HG02981 (cell line): Measurements from ENCODE around the gene MEGF11.

Experiments
- ATAC-seq: cut with Tn5 transposase; IDR thresholded peaks from one replicate; pipeline ENCODE4 v1.9.1; 2021; ENCODE audit warnings: mild to moderate bottlenecking, moderate library complexity; ENCODE audit not compliant: unreplicated experiment

Gene MEGF11

DNA sequence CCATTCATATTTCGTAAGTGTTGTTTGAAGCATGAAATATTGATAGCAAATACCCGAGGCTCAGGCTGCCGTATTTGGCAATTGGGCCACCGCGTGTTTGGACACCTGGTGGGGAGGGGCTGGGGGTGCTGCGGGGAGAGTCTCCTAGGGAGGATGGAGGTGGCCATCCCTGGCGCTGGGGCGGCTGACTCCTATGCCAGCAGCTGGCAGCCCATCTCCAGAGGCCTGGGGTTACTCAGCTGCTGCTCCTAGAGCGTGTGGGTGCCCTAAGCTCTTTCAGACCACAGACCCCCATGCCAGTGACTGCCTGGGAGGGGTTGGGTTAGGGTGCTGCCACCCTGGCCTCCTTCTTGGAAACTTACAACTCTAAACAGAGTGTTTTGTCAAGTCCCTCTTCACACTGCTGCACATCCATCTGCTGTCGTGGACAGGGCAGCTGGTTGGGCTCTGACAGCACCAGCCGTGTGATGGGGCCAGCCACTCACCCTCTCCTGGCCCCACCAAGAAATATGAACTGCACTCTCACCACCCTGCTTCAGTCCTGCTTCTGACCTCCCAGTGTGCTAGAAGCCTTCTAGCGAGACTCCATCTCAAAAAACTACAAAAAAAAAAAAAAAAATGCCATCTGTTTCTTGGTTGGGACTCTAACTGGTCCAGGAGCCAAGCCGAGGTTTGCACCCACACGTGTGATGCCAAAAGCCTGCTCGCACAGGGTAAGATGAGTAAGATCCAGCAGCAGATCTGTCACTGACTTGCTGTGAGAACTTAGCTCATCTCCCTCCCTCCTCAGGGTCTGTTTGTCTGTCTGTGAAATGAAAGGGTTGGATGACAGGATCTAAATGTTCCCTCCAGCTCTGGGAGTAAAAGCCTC is 156.2 kb downstream of the MEGF11 start:
- no peak for ATAC-seq

DNA sequence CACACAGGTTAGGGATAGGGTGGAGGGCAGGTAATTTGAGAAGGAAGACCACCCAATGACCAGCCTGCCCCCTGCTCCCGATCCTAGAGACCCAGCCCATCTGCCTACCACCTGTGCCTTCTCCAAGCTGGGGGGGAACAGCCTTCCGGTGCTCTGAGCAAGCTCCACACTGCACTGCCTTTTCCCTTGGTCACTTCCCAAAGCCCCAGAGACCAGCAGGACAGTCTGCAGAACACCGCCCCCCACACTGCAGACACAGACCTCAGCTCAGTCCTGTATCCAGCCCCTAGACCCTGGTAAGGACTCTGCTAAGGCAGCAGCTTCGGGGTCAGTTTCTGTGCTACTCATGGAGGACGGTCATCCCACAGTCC is 156.9 kb downstream of the MEGF11 start:
- ATAC-seq = no peak

DNA sequence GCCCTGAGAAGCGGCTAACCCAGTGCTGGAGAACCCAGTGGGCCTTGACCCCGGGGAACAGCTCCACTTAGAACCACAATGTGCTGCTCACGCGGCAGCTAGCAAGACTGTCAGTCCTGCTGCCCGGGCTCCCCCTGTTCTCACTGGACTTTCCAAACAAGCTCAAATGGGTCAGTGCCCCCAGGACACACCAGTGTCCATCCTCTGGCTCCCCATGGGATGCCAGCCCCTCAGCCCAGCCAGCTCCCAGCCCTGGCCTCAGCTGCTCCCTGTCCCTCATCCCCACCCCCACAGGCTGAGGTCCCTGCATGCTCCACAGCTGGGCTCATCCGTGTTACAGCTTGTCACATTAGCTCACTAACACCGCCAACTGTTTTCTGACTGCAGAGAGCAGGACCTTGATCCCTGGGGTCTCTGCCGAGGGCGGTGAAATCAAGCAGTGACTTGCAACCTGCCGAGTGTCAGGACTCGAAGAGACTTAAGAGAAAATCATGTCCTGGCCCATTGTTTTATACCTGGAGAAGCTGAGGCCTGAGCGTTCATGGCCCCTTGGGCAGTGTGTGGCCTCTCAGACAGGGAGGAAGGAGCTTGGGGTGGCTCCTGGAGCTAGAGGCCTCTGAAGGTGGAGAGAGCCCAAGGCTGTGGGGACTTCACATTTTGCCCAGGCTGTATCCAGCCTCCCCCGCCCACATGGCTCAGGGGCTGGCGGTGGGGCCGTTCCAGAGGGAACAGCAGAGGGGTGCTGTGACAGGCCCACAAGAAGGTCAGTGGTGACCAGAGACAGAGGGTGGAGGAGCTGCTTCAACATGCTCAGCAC is 157.5 kb downstream of the MEGF11 start:
- ATAC-seq = no peak

DNA sequence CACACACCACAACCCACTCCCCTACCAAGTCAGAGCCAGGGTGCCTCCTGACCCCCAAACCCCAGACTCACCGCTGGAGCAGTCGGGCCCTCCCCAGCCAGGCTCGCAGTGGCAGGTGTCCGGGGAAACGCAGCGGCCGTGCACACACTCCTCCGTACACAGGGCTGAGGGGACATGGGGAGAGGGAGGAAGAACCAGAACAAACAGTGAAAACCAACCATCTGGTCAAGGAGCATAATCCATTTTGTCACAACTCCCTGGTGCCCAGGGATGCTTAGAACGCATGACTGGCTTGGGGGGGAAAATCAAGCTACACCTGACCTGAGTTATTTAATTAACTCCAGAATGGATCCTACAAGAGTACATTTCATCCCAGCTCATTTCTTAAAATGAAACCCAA is 159.2 kb downstream of the MEGF11 start:
- ATAC-seq = no peak

DNA sequence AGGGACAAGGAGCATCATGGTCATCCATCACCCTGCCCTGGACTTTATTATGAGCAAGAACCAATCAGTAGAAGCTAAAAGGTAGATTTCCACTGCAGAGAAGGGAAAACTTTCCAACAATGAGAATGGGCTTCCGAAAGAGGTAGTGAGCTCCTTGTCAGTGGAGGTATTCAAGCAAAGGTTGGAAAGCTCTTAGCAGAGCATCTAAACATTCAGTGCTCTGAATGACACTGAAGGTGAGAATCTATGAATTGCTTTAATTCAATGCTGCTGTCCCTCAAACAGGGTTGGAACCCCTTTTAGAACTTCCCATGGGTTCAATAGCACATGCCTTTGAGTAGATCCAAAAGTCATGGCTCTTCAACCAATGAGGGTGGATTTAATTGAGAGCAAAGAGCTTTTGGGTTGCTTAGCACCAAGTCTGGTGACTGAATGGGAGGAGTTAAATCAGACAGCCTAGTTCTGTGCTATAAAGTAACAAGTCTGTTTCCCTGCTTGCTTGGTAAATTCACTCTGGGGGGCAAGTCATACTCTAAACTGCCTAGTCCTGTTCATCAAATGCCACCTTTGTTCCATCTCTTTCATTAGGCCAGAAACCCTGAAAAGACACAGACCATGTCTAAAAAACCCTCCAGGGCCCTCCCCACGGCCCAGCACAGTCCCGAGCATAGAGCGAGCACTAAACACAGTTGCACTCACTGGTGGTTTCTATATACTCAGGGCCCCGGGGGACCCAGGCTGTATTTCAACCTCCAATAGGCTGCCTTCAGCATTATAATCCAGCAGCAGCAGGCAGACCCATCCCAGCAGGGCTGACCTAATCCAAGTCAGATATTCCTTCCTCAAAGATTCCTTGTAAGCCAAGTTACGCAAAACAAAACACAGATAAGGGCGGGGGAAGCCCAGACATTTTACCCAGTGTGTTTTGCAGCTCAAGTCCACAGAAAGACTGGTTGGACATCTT is 161.2 kb downstream of the MEGF11 start:
- no peak for ATAC-seq

DNA sequence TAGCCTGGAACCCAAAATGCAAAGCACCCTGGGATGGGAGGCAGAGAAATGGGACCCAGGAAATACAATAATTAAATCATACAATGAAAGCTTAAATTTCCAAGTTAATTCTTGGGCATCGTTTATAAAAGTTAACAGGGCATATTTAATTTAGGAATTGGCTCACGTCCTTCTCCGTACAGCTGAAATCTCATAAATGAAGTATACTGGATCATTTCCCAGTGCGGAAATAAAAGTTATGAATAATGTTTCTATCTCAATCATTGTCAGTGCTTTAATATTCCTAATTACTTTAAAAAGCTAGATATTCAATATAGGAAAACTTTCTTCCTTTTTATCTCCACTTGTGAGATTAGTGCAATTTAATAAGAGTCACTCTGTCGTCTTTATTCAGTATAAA is 164.0 kb downstream of the MEGF11 start:
- no peak for ATAC-seq

DNA sequence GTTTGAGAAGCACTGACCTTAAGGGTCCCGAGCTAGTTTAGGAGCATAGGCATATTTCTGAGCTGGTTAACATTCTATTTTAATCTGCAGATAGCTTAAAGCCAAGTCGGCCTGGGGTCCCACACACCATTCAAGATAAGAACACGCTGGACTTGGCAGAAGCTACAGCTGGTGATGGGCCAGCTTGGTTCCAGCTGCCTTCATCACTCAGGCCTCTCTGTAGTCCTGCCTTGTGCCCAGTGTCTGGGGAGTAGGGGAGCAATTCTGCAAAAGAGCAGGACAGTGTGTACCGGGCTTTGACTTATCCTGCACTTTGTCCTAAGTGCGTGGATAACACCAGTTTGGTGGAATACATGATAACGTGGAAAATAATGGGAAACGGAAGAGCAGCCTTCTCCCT is 164.5 kb downstream of the MEGF11 start:
- ATAC-seq = no peak

DNA sequence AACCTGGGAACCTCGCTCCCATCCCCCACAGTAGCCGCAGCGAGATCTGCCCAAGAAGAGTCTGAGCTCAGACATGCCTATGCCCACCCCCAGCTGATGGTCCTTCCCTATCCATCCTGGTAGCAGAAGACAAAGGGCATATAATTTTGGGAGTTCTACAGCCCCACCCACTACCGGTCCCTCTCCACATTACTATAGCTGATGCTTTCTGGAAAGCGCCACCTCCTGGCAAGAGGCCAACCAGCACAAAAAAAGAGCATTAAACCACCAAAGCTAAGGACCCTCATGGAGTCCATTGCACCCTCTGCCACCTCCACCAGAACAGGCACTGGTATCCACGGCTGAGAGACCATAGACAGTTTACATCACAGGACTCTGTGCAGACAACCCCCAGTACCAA is 168.4 kb downstream of the MEGF11 start:
- ATAC-seq = no peak

DNA sequence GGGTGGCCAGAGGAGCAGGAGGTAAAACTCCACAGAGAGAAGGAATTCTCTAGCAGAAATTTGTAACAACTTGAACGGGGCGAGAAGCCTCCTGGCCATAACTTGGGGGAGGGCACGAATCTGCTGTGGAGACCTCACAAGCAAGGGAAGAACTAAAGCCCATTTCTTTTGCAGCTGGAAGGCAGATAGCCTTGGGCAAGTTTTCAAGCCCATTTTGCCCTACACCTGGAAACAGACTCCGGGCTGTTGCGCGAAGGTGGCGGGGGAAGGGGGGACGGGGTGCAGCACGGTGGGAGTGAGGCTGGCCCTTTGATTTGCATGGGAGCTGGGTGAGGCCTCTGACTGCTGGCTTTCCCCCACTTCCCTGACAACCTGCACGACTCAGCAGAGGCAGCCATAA is 168.8 kb downstream of the MEGF11 start:
- ATAC-seq = no peak

DNA sequence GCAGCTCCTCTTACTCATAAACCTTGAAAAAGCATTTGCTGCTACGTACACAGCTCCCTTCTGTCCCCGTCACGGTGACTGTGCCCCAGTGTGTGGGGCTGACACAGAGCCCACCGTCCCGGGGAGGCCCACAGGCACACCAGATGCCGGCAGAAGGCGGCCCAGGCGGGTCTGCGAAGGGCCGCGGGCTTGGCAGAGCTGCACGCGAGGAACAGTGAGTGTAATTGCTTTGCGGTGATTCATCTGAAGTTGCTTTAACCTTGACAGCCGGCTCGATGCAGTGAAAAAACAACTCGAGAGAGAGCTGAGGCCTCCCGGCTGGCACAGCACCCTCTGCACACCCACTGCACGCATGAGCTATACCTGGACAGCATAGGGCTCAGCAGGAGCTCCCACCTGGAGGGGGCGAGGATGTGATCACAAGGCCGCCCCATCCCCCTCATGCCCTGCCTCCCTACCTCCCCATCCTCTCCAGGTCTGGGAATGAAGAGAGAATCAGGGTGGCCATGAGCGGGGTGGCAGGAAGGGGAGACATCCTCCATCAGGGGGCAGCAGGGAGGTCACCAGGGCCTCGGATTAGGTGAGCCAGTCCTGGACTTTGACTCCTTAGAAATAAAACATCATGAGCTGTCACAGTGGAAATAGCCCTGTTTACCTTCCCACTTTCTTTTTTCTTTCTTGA is 172.7 kb downstream of the MEGF11 start:
- ATAC-seq = no peak

DNA sequence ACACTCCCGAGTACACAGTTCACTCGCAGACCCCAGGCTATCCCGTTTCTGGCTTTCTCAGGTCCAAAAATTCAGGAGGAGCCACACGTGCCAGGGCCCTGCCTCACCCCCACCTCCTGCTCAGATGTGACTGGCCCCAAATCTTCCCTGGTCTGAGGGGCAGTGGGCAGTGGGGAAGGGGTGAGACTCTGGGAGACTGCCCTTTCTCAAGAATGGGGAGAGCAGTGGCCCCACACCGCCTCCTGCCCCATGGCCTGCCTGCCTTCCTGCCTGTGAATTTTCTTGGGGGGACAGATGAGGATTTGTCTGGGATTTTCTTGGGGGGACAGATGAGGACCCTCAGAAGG is 174.6 kb downstream of the MEGF11 start:
- no peak for ATAC-seq

DNA sequence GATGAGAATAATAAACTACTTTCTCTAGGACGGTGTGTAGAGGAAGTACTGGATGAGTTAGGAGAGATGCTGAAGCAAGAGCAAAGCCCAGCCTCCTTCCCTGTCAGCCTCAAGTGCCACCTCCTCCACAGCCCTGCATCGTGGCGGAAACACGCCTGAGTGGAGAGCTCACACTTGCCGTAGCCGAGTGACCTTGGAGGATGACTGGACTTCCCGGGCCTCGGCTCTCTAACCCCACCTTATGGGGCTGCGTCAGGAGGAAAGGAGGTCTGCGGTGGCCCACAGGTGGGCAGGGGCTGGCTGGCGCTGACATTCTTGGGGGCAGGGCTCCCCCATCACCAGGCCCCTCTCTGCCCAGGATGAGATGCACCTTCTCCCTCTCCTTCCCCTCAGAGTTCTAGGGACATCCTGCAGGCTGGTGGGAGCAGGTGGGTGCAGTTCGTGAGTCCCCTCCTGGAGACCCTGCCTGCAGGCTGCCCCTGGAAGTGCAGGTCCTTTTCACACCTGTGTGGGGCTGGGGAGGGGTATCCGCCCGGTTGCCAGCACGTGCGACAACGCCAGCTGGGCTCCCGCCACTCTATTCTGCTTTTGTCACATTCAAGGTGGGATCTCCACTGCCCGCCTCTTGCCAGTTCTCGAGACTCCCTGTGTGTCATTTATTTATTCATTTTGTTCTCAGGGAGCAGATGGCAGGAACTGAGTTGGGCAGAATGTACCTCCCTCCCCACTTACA is 175.2 kb downstream of the MEGF11 start:
- ATAC-seq = no peak

DNA sequence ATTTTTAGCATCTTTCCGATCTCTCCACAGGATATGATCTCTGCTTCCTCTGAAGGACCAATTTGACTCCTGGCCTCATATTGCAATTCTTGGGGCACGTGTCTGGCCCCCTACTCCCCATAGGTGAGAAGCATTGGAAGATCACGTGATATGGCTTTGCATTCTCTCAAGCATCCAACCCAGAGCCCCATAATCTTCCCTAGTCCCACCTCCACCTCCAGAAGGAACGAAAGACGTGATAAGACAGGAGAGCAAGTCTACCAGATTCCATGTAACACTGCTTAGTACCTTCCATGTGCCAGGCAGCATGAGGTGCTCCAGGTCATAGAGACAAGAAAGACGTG is 176.3 kb downstream of the MEGF11 start:
- no peak for ATAC-seq

DNA sequence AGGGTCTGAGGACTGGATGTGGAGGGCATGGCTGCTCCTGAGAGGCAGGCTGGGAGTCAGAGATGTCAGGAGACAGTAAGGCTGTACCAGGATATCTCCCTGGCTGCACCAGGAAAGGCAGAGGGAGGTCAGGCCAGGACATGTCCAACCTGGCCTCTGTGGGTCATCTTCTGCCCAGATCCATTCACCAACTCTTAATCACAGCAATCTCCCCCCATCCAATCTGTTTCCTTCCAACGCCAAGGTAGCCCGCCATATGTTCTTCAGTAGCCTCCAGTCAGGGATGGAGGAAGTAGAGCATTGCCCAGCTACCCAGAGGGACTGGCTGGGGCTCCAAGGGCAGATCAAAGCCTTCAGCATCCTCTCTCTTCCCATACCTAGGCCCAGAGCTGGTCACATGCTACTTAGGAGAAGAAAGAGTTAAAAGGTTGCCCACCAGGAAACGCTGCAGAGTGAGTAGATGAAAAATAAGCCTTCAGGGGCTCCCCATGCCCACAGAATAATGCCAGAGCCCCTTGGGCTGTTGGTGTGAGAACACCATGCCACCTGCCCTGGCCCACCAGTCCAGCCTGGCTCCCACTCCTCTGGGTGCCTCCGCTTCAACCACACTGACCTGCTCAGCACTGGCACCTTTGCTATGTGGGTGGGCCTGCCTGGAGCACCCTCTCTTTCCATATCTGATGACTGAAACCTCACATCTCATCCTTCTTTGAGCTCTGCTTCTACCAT is 176.8 kb downstream of the MEGF11 start:
- ATAC-seq = no peak

DNA sequence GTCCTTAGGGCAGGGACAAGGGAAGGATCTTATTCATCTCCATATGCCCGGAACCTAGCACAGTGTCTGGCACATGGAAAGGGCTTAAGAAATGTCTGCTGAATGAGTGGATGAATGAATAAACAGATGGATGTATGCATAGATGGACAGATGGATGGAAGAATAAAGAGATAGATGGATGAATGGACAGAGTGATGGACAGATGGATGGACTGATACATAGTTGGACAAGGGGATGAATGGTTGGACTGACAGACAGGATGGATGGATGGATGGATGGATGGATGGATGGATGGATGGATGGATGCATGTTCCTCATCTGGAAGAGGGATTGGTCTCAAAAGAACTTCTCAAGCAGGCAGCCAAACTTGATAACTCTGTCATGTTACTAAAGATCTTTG is 177.6 kb downstream of the MEGF11 start:
- no peak for ATAC-seq

DNA sequence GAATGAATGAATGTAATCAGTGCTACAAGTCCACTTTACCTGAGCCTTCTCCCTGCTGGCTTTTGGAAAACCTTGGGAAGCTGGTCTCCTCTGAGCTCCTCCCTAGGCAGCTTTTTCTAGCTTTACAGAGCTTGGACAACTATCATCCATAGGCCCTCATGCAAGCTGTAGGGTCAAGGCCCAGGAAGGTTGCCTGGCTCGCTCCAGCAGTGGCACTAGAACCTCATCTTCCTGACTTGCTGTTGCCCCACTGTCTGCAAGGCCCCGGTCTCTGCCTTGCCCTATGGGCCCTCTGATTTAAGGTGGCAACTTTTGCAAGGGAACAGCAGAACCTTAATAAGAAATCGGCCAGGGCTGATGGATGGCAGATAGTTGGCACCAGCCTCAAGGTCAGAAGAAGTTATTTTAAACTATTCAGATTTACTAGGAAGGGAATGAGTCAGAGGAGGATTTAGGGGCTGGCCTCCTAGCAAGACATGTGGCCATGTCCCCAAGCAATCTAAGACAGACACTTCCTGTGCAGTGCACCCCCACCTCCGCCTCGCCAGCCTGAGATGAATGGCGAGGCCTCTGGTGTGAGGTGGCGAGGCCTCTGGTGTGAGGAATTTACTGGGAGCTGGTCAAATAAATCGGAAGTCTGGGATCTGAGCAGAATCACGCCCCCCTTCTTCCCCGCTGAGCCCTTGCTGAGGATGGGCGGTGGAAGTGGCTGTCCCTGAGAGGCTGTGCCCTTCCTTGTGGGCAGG is 180.8 kb downstream of the MEGF11 start:
- no peak for ATAC-seq

DNA sequence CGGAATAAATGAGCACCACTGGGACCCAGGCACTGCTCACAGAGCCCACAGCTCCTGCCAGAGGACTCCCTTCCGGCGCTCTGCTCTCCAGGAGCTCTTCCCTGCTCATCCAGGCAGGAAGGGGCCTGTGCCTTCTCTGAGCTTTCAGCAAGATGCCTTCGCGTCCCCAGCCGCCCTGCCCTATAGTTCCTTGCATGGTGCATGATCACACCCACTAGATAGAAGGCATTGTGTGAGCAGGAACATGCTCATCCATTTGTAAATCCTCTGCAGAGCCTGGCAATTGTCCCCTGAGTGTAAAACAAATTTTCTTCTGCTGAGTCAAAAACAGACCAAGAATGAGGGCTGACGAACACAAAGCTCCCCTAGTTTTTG is 181.6 kb downstream of the MEGF11 start:
- ATAC-seq = no peak

DNA sequence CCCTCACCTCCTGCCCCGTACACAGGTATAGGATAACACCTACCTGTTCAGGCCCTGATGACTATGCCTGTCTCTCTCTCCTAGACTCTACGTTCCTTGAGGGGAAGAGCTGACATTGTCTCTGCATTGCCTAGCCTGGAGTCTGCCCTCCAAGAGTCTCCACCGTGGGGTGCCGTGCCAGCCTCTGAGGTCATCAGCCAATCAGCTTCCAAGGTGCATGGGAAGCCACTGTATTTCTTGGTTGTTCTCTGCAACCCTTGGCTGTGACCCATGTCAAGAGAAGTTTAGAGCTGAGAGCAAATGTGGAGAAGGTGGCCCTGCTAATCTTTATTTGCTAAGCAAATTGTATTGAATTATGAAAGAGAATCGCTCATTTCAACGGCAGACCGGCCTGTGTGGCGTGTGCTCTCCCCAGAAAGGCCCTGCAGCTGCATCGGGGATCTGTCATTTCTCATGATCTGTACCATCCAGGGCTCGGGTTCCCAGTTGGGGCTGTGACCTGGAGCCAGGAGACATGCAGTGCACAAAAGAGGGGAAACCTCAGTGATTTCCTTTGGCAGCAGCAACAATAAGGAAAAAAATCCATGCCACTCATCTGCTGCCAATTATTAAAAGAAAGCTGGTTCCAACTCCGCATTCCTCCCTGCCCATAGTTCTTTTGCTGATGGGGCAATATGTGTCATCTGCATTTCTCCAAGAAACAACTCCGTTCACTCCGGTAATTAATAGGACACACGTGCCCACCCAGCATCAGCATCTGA is 182.2 kb downstream of the MEGF11 start:
- no peak for ATAC-seq
